H4 (cell line): ENCODE measurements around the gene C16orf78. TPM values are rescaled to one million over a fixed set of nuclear protein-coding genes. Genes with fewer than 3 reads are reported as not detected.

Experiments
- DNase-seq: peaks from one replicate; pipeline ENCODE4 v3.0.0-alpha.2; 2015; ENCODE audit warnings: low spot score
- total RNA-seq: library from RNA; depleted of rRNA; stranded (reverse); fragments of >200 nt; shearing (Covaris generic); gene quantifications from 2 replicates; pipeline ENCODE4 v1.2.3, GENCODE V29; 2014; rRNA removed

C16orf78 gene, protein sequence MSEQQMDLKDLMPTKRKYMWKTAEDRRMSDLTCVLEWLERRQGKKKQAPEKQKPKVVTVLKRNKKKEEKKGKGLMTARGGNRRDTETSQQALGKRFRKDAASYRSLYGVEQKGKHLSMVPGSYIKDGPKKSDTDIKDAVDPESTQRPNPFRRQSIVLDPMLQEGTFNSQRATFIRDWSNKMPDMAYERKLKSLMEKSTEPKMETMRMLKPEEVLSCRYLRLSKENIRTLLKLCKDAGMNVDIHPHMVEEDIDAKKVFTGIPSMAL
- total RNA-seq, result not detected in 2 replicates

DNA sequence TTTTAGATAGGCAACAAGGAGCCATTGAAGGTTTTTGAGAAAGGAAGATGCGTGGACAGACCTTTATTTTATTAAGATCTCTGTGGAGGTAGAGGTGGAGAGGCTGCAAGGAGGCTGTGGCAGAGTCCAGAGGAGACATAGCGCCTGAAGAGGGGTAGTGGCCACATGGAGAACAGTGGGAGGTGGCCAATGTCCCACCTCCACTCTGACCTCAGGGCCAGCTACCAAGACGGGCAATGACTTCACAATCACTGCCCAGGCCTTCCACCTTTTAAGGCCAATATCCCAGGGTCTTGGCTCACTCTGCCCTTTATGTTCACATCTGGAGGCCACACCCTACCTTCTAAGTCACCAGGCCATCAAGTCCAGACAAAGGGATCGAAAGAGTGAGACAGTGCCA, at the start of gene C16orf78:
Gene C16orf78, plus strand, starts transcription at position 301 of the 400 bp plus-strand sequence. CDS start 136 bp downstream, outside the sequence.
- no peak for DNase-seq

DNA sequence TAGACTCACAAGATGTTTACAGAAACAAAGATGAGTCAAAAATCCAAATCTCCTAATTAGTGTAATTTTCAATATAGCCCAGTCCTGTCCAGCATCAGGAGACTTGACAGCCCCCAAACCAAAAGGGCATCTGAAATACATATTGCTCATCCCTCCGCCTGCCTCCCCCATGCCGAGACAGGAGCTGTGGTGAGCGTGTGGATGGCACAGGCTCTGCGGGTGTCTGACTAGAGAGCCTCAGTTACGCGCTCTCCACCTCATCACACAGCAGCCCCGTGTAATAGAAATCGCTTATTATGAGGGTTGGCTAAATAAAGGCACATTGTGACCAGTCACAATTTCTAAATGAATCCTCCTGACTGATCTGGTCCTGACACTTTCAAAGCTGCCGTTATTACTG, 48.9 kb upstream of the C16orf78 start:
- no peak for DNase-seq

DNA sequence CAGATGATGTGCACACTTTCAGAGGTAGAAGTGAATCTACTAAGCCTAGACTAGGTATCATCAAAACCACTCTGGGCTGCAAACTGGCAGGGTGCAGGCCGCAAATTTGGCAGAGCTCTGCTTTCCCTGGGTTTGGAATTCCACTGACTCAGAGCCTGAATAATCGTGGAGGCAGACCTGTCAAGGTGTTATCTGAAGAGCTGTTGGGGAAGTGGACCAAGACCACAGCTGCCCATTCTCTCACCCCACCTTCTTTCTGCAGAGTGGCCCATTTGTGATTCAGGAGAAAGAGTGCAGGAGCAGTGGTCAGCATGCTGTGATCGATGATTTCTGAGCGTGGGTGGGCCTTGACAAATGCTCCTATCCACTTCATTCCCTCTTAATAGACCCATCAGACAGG, 46.1 kb upstream of the C16orf78 start:
- DNase-seq, result no peak

DNA sequence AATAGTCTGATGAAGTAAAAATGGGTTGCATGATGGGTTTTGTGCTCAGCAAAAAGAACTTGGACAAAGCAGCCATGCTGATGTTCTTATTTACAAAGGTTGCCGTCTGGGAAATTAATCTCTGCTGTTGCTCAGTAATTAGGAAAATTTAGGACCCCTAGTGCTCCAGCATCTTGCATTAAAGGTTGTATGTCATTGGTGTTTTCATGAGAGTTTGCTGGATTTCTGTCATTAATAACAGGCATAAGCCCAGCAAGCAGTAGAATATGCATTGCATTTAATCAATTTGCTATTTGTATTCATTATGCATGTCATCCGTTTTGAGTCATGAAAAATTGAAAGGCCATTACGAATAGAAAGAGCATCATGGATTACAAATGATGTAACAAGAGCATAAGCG, 45.3 kb upstream of the C16orf78 start:
- no peak for DNase-seq

DNA sequence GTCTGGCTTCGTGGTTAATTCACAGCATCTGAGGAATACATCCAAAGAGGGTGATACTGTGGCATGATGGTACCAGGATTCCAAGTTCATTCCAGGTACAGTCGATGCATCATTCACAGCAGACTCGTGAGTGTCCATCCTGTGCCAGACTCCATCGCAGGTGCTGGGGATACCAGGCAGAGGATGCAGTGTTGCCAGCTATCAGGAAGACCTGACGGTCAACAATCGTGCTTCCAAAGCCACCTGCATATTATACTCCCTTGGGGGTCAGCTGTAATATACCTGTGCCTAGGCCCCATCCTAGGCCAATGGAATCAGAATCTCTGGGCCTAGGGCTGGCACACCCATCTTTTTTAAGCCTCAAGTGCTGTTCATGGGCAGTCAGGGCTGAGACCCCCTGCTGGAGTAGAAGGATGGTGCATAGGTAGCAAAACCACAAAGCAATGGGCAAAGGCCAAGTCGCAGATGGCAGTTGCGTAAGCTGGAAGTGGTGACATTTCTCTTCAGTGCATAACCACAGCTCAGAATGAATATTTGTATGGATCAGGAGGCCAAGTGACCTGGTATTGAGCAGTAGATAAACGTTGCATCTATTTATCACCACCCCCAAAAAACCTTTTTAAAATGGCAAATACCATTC, 42.9 kb upstream of the C16orf78 start:
- no peak for DNase-seq

DNA sequence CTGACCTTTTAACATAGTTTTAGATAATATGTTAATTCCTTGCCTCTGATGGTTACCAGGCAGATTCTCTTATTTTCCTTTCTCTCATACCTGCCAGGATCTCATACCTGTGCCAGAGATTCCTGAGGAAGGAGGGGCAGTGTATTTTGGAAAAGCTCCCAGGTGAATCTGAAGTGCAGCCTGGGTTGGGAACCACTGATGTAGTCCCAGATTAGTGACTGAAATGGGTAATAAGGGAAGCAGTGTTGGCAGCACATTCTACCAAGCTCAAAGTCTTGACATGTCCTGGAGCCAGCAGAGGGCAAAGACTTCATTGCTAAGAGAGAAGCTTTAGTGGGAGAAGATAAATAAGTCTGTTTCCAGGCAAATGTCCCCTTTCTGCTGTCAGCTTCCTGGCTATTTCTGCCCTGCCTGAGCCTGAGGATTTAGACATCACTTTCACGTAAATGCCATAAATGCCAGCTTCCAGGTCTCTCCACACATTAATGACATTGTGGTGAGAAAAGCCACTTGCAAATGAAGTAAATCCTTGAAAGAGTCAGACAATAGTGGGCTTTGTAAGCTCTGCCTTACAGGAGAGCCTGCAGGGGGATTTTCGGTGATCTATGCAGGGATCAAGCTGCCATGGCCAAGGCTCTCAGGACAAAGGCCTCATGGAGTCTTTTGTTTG, 40.9 kb upstream of the C16orf78 start:
- no peak for DNase-seq

DNA sequence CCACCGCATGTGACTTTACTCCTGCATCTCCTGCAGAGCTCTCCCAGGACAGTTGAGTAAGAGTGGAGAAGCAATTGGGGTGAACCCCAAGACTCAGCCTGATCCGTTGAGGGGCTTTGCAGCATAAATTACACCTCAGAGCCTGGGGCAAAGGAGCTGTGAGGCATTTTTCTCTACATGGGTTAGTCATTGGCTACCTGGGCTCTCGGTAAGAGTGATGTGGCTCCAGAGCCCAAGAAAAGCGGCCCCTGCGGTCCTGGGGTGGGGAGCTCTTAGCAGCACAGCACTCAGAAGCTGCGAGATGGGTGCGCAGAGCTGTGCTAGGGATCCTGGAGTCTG, 40.4 kb upstream of the C16orf78 start:
- DNase-seq, result no peak

DNA sequence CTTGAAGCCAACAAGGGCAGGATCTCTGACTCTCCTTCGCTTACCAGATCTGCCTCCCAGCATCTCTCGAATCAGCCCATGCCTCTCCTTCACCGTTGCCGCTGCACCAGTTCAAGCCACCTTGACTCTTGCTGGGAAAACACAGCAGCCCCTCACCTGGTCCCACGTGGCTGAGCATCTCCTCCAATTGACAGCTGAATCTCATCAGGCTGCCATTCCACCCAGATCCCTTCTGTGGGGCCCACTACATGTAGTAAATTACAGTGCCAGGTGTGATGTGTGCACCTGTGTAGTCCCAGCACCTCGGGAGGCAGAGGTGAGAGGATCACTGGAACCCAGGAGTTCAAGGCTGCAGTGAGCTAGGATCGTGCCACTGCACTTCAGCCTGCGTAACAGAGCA, 37.8 kb upstream of the C16orf78 start:
- DNase-seq, result no peak

DNA sequence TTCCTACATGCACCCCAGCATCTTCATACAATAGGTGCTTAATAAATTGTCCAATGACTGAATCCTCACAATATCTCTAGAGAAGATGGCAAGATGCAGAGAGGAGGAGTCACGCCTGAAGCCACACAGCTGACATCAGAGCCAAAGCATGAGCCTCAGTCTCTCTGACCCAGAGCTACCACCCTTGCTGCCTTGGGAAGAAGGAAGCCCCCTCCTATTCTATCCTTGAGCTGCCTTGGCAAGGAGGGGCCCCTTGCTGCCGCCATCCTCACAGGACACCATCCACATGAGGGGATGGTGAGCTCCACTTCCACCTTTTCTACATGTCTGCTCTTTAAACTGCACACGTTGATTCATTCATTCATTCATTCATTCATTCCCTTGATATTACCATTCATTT, 37.0 kb upstream of the C16orf78 start:
- no peak for DNase-seq

DNA sequence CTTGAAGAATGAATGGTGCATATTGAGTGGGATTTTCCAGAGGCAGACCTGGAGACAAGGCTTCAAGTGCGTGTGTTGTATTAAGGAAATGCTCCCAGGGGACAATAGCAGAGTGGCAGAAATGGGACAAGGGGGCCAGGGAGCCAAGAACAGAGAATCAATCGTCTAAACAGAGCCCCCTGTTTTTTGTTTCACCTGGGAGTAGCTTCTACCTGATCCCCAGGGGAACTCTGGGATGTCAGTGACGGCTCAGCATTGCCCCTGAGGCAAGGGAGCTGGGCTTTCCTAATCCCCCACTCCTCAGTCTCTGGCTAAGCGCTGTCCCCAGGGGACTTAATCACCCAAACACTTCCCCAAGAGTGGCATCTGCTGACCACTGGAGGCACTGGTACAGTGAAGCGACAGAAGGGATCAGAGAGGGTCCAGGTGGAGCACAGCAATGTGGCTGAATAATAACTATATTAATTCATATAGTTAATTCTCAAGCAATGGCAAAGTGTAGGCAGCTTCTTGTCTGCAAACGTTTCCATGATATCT, 35.7 kb upstream of the C16orf78 start:
- no peak for DNase-seq

DNA sequence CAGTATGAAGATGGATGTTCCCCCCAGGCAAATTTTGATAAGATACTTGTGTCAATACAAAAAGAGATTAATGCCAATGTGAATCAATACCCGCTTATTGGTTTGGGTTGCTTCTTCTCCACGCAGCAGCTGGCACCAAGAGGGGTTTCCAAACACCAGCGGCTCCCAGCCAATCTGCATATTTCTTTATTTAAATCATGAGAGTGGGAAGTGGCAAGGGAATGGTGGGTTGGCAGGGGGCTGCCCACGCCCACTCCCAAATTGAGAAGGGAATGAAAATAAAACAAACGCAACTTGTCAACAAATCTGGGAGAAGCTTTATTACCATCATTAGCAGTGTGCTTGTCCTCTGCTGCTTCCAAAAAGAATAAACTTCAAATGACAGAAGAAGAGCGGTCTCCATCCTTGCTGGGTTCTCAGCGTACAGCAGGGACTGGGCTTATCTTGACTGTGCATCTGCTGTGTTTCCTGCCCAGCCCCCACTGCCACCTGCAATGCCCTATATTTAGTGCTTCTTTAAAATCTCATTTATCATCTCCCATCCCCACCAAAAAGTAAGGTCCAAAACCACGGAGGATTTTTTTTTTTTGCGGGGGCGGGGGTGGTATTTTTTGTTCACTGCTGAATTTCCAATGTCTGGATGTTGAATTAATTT, 34.9 kb upstream of the C16orf78 start:
- no peak for DNase-seq

DNA sequence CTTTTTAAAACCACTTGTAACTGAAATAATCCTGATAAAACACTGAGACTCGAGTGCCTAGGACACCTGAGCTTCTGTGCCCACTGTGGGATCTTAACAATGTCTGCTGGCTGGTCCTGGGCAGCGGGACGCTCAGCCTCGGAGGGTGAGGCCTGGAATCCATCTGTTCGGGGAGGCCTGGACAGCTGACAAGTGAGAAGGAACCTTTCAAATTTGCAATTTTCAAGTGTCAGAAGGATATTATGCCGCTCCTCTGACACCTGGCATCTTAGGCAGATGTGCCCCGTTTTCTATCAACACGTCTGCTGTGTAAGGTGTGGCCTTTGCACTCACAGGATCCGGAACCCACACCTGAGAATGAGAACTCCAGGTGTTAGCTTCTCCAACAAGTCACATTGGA, 33.1 kb upstream of the C16orf78 start:
- no peak for DNase-seq

DNA sequence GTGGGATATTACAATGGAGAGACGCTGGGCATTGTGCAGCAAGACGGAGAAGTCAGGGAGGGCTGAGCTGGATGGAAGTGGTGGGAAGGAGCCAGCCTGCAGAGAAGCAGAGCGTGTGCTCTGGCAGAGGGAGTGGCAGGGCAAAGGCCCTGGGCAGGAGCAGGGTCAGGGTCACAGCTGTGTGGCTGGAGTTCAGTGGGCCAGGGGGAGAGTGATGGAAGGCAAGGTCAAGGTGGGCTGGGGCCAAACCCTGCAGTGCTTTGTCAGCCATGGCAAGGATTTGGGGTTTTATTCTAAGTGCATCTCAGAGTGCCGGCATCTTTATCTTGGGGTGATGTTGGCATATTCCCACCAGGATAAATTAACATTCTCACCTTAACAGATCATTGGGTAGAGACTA, 31.9 kb upstream of the C16orf78 start:
- no peak for DNase-seq

DNA sequence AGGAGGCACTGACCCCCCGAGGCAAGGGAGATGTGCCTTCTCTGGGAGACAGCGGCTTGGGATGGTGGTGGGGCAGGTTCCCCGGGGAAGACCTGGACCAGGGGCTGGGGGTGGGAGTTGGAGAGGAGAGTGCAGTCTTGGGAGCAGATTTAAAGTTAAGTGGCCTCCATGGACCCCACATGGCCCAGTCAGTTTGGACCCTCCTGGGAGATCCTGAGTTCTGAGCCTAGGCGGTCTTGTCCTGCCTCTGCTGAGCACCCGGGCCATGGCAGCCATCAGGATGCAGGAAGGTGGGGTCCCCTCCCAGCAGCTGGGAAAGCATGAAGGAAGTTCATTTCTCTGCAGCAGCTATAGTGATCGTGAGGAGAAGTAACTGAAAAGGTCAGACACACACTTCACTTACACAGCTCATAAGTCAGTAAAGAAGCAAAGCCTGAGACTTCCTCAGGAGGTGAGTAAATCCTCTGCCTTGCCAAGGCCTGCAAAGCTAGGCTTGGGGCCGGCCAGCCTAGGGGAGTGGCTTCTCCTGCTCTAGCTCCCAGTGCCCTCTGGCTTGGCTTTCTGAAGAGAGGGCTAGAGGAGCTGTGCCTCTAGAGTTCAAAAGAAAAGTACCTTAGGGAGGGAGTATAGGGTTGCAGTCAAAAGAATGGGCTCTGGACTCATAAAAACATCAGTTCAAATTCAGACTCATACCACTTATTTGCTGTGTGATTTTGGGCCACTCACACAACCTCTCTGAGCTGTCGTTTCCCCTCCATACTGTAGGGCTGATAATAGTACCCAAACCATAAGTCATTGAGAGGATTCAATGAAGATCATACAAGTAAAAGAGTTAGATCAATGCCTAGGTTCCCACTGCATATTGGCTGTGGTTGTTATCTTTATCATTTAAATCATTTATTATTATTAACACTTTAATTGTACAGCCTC, 31.0 kb upstream of the C16orf78 start:
- no peak for DNase-seq

DNA sequence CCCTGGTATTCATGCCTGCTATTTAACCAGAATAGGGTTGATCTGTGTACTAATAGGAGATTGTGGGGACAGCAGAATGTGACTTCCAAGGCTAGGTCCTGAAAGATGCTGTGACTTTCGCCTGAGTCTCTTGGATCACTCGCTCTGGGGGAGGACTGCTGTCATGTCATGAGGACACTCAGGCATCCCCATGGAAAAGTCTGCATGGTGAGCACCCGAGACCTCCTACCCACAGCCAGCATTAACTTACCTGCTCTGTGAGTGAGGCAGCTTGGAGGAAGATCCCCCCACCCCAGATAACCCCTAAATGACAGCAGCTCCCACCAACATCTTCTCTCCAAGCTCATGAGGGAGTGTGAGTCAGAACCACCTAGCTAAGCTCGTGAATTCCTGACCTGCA, 30.3 kb upstream of the C16orf78 start:
- DNase-seq, result no peak

DNA sequence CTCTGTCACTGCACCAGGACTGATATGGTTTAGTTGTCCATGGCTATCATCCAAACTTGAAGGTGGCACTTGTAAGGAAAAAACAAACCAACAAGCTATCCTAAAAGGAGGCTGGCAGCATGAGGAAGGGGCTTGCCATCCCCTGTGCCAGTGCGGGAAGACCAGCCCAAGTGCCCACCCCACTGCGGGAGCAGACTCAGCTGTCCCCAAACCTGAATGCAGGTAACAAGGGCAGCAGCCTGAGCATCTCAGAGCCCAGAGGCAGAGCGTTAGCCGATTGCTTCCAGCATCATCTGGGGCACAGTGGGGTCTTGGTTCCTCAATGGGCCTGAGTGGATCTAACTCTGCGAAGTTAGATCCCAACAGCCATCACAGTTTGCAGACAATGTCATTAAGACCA, 29.2 kb upstream of the C16orf78 start:
- no peak for DNase-seq

DNA sequence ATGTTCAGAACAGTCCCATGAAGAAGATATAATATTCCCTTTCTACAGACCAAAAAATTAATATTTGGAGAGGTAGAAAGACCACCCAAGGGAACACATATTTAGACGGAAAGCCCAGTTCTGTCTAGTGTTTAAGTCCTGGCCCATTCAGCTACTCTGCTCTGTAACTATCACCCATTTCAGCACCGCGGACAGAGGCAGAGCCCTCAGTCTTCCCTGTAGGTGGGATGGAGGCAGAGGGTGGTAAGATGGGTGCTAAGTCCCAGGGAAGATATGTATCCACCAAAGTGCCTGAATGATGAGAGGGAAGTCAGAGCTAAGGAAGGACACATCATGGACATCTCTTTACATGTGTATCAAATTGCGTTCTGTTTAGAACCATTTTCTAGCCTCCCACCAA, 27.8 kb upstream of the C16orf78 start:
- DNase-seq, result no peak

DNA sequence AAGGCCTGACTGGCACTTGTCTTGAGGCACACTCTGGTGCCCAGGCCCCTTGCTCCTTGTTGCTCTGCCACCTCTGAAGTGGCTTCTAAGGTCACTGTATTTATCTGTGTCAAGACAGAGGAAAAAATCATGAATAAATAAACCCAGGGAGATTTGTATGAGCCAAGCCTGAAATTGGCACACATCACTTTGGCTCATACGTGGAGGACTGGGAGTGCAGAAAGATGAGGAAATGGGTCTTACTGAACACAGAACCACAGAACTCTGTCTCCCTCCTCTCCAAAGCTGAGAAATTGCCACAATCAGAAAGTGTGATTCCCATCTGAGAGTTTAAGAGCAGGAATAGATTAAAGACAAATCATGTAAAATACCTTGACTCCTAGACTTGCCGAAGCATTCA, 27.1 kb upstream of the C16orf78 start:
- DNase-seq, result no peak

DNA sequence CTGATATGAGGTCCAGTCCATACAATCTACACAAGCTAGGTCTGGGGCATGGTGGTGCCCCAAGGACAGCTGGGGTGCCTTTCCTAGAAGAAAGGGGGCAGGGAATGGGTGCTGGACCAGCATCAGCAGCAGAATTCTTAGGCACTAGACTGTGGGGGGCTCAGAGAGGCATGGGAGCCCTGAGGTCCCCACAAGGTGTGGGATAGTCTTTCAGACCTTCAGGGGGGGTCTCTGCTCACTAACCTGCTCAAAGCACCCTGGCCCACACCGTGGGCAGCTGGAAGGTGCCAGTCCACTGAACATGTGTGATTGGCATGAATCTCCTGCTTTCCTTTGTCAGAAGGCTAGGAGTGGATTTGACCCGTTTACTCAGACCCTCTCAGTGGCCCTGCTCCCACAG, 26.1 kb upstream of the C16orf78 start:
- DNase-seq, result no peak

DNA sequence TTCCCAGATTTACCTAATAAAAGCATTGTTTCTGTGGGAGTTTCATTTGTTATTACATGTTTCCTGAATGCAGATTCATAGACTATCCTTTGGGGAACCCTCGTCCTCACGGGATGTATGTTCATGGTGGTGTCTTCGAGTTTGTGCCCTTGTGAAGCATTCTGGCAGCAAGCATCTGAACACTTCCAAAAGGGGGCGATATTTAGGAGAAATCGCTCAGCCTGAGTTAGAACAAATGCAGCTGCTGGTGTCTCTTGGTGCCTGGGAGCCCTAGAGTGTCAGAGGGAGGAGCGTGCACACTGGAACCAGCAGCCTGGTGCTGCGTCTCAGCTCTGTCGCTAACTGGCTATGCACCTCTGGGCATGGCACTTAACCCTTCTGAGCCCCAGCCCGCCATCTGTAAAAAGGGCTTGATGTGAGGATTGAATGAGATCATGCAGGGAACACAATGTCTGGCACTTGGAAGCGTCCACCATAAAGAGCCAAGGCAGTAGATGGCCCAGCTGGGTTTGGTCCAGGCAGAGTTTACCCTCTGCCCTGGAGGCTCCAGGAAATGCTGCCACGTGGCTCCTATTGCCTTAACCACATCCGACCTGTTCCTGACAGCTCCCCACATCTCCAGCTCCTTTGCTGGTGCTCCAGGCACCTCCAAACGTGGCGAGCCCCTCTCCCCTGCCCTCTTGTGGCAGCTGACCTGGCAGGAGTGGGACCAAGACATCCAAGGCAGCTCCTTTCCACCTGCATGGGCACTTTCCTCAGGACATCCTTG, 25.0 kb upstream of the C16orf78 start:
- peak; percentile 26 for DNase-seq
